Parathyroid adenoma (tissue), 2 donors: ENCODE data around the gene EEIG2.

ENCODE experiments used
- H2AFZ ChIP-seq: fragments of 300-600 bp; sonication (generic); one replicate; pipeline ENCODE4 v1.7.0; 2017; ENCODE audit warnings: antibody characterized with exemption, mild to moderate bottlenecking
- H3K27ac ChIP-seq: fragments of 300-600 bp; sonication (generic); one replicate; pipeline ENCODE4 v1.7.0; 2017
- H3K27me3 ChIP-seq: fragments of 300-600 bp; sonication (generic); one replicate; pipeline ENCODE4 v1.7.0; 2017; ENCODE audit warnings: low read length; ENCODE audit not compliant: control insufficient read depth, insufficient read depth
- H3K36me3 ChIP-seq: fragments of 300-600 bp; sonication (generic); one replicate; pipeline ENCODE4 v1.7.0; 2017; ENCODE audit warnings: low read length; ENCODE audit not compliant: control insufficient read depth, insufficient read depth
- H3K4me1 ChIP-seq: fragments of 300-600 bp; sonication (generic); one replicate; pipeline ENCODE4 v1.7.0; 2017; ENCODE audit warnings: control low read depth
- H3K4me2 ChIP-seq: fragments of 300-600 bp; sonication (generic); one replicate; pipeline ENCODE4 v1.7.0; 2017; ENCODE audit warnings: low read length
- H3K4me3 ChIP-seq: fragments of 300-600 bp; sonication (generic); one replicate; pipeline ENCODE4 v1.7.0; 2017; ENCODE audit warnings: low read depth, low read length
- H3K79me2 ChIP-seq: fragments of 300-600 bp; sonication (generic); one replicate; pipeline ENCODE4 v1.7.0; 2017; ENCODE audit warnings: control low read depth
- H3K9ac ChIP-seq: fragments of 300-600 bp; sonication (generic); one replicate; pipeline ENCODE4 v1.7.0; 2017; ENCODE audit warnings: mild to moderate bottlenecking
- H3K9me3 ChIP-seq: fragments of 300-600 bp; sonication (generic); one replicate; pipeline ENCODE4 v1.7.0; 2017; ENCODE audit warnings: low read length; ENCODE audit not compliant: control insufficient read depth
- CTCF ChIP-seq: fragments of 300-600 bp; sonication (generic); IDR thresholded peaks from one replicate; pipeline ENCODE4 v1.7.0; 2017; ENCODE audit warnings: antibody characterized with exemption, mild to moderate bottlenecking
- donor health status: primary hyperparathyroidism.

EEIG2 gene

DNA sequence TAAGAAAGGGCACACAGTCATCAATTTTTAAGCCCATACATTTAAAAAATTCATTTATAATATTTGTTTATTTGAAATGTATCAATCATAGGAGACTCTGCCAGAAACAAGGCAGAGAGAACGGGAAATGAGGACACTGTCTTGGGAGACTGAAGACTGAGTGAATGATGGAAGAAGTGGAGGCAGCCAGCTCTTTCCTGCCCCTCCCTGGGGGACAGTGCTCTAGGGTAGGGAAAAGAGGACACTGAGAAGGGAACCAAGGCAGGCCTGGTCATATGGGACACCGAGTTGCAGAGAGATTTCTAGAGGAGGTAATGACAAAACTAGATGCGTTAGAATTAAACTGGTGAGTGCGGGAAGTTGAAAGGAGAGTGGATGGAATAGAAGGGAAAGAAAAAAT is 31.6 kb downstream of the EEIG2 start:
- no peak for TF ChIP-seq CTCF
- Histone ChIP-seq H3K9me3 (no peaks in the 10 kb centered on the region), H3K27me3 (no peaks in the 10 kb centered on the region), H3K9ac (no peak overlapping the region), H3K4me2 (no peak overlapping the region), H3K4me1 (no peaks in the 10 kb centered on the region), H3K27ac (peak overlapping the region; percentile 51), H3K79me2 (peaks cover 4% of the 10 kb centered on the region), H3K36me3 (no peaks in the 10 kb centered on the region), H2AFZ (no peak overlapping the region), H3K4me3 (no peak overlapping the region)

- H3K4me1 ChIP-seq, result peaks cover 4% of the 10 kb centered on the region
- H2AFZ ChIP-seq, result no peak overlapping the region
- H3K4me3 ChIP-seq, result no peak overlapping the region
- no peak for TF ChIP-seq CTCF
- H3K9ac ChIP-seq, result no peak overlapping the region
- H3K79me2 ChIP-seq, result peaks cover 4% of the 10 kb centered on the region
- no peaks in the 10 kb centered on the region for H3K36me3 ChIP-seq
- no peaks in the 10 kb centered on the region for H3K9me3 ChIP-seq
- no peaks in the 10 kb centered on the region for H3K27me3 ChIP-seq
- no peak overlapping the region for H3K4me2 ChIP-seq
- H3K27ac ChIP-seq, result peak overlapping the region; percentile 51
These were observed 32.3 kb downstream of the EEIG2 start for GRCh38 chr1:108592030-108592759.

DNA sequence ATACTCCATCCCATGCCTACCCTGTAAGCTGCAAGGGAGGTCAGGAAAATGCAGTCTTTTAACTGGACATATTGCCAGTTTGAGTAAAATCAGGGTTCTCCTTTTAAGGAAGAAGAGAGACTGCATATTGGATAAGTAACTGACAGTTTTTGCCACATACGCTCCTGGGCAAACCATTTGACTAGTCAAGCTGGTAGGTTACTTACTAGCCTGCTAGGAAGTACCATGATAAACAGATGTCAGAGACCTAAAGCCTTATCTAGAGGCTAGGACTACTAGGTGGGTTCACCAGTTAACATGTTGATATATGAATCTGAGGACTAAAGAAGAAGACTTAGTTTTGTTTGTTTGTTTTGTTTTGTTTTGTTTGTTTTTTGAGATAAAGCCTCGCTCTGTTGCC is 33.5 kb downstream of the EEIG2 start:
- Histone ChIP-seq H3K4me2 (no peak overlapping the region), H3K9me3 (no peaks in the 10 kb centered on the region), H3K4me1 (peaks cover 4% of the 10 kb centered on the region), H3K4me3 (no peak overlapping the region), H3K9ac (no peak overlapping the region), H3K79me2 (peaks cover 4% of the 10 kb centered on the region), H3K36me3 (no peaks in the 10 kb centered on the region), H2AFZ (no peak overlapping the region), H3K27me3 (no peaks in the 10 kb centered on the region), H3K27ac (no peak overlapping the region)
- no peak for TF ChIP-seq CTCF

- Histone ChIP-seq H3K4me1 (peaks cover 4% of the 10 kb centered on the region), H3K9ac (no peak overlapping the region), H3K27me3 (no peaks in the 10 kb centered on the region), H3K79me2 (peaks cover 4% of the 10 kb centered on the region), H3K4me2 (no peak overlapping the region), H3K9me3 (no peaks in the 10 kb centered on the region), H3K36me3 (no peaks in the 10 kb centered on the region), H2AFZ (no peak overlapping the region), H3K27ac (no peak overlapping the region), H3K4me3 (no peak overlapping the region)
- TF ChIP-seq CTCF, result no peak
These were observed 35.6 kb downstream of the EEIG2 start for GRCh38 chr1:108595507-108595906.

GRCh38 chr1:108597041-108597440 is 37.1 kb downstream of the EEIG2 start:
- Histone ChIP-seq H3K36me3 (no peaks in the 10 kb centered on the region), H3K79me2 (peaks cover 4% of the 10 kb centered on the region), H3K4me2 (no peak overlapping the region), H3K4me3 (no peak overlapping the region), H3K27ac (peak overlapping the region; percentile 32), H3K9me3 (no peaks in the 10 kb centered on the region), H3K4me1 (peaks cover 4% of the 10 kb centered on the region), H3K27me3 (no peaks in the 10 kb centered on the region), H2AFZ (no peak overlapping the region), H3K9ac (no peak overlapping the region)
- no peak for TF ChIP-seq CTCF
